H1 (cell line): ENCODE data around the gene SRR. TPM values are rescaled to one million over a fixed set of nuclear protein-coding genes. Genes with fewer than 3 reads are reported as not detected.
A peak's percentile ranks its signal among the peaks of the same experiment; 100 is the strongest.

ENCODE experiments used
- CTCF ChIA-PET: fragments of 300-600 bp; sonication (Branson Sonifier 250); formaldehyde crosslinking; loops from one replicate; lab custom pipeline; 2021; ENCODE audit not compliant: partially characterized antibody; lab: Charles Lee
- POLR2A ChIA-PET: fragments of 300-600 bp; sonication (Branson Sonifier 250); formaldehyde crosslinking; loops from one replicate; lab custom pipeline; 2021; ENCODE audit warnings: inconsistent platforms; ENCODE audit not compliant: partially characterized antibody; lab: Charles Lee
- DNase-seq, 2 experiments: peaks; one replicate each; pipeline versions ENCODE4 v3.0.0 to v3.0.0-alpha.2; 2010 to 2022; ENCODE audit warnings: low spot score in 2 of 2, low read depth in 1 of 2, mixed read lengths in 1 of 2
- FAIRE-seq: peaks from 2 replicates; lab custom pipeline; 2011; peaks lifted over from hg19 to GRCh38; lab: Jason Lieb, UNC
- H2AFZ ChIP-seq: 2 replicates; pipeline ENCODE4 v1.8.1; 2012; ENCODE audit warnings: low read length, inconsistent platforms
- H2AK5ac ChIP-seq: 2 replicates; pipeline ENCODE4 v1.6.1; 2013; ENCODE audit warnings: low read depth, low read length
- H2BK120ac ChIP-seq: replicated peaks from 2 replicates; pipeline ENCODE3; 2013; ENCODE audit warnings: low read depth, low read length, inconsistent platforms
- H2BK12ac ChIP-seq: 2 replicates; pipeline ENCODE4 v1.6.1; 2013; ENCODE audit warnings: low read depth, low read length
- H2BK15ac ChIP-seq: 2 replicates; pipeline ENCODE4 v1.6.1; 2013; ENCODE audit warnings: low read length
- H2BK20ac ChIP-seq: 2 replicates; pipeline ENCODE4 v1.6.1; 2013; ENCODE audit warnings: low read length
- H2BK5ac ChIP-seq: 2 replicates; pipeline ENCODE4 v1.6.1; 2013; ENCODE audit warnings: low read depth, low read length
- H3K14ac ChIP-seq: 2 replicates; pipeline ENCODE4 v1.6.1; 2013; ENCODE audit warnings: inconsistent platforms; ENCODE audit not compliant: insufficient read length
- H3K18ac ChIP-seq: 2 replicates; pipeline ENCODE4 v1.6.1; 2013; ENCODE audit warnings: low read length; ENCODE audit errors: extremely low read depth
- H3K23ac ChIP-seq: 2 replicates; pipeline ENCODE4 v1.6.1; 2013; ENCODE audit warnings: inconsistent platforms; ENCODE audit not compliant: insufficient read length
- H3K23me2 ChIP-seq: 2 replicates; pipeline ENCODE4 v1.6.1; 2013; ENCODE audit warnings: low read depth, low read length
- H3K27ac ChIP-seq: 2 replicates; pipeline ENCODE4 v1.6.1; 2011; ENCODE audit warnings: low read depth, low read length, inconsistent platforms
- H3K27me3 ChIP-seq, 4 experiments: replicated peaks in 1 of 4; 1 replicate in 1 of 4; 2 replicates in 3 of 4; pipeline versions ENCODE4 v1.6.1 to v1.8.1; 2011 to 2013; ENCODE audit warnings: low read length in 3 of 4, mild to moderate bottlenecking in 3 of 4, inconsistent platforms in 2 of 4, mixed read lengths in 2 of 4, moderate library complexity in 1 of 4; ENCODE audit not compliant: control insufficient read depth in 3 of 4, insufficient read depth in 3 of 4; ENCODE audit errors: extremely low read depth in 1 of 4
- H3K36me3 ChIP-seq, 4 experiments: 2 replicates each; pipeline versions ENCODE4 v1.6.1 to v1.8.1; 2011 to 2013; ENCODE audit warnings: mild to moderate bottlenecking in 4 of 4, low read length in 3 of 4, moderate library complexity in 2 of 4, control low read depth in 1 of 4, inconsistent platforms in 1 of 4; ENCODE audit not compliant: insufficient read depth in 4 of 4, control insufficient read depth in 2 of 4
- H3K4ac ChIP-seq: replicated peaks from 2 replicates; pipeline ENCODE3; 2013; ENCODE audit warnings: low read length, low read depth, mixed read lengths, inconsistent platforms; ENCODE audit not compliant: insufficient read length
- H3K4me1 ChIP-seq, 4 experiments: replicated peaks in 1 of 4; 1 replicate in 1 of 4; 2 replicates in 3 of 4; pipeline versions ENCODE4 v1.6.1 to v1.8.1; 2011 to 2013; ENCODE audit warnings: low read length in 3 of 4, inconsistent platforms in 2 of 4, mixed read lengths in 1 of 4; ENCODE audit not compliant: insufficient read depth in 4 of 4, control insufficient read depth in 3 of 4
- H3K4me2 ChIP-seq, 2 experiments: 2 replicates each; pipeline versions ENCODE4 v1.6.1 to v1.8.1; 2011 to 2013; ENCODE audit warnings: low read depth in 2 of 2, low read length in 2 of 2, control low read depth in 1 of 2, inconsistent platforms in 1 of 2, mild to moderate bottlenecking in 1 of 2; ENCODE audit not compliant: insufficient read depth in 1 of 2
- H3K4me3 ChIP-seq, 4 experiments: fragments of 200-600, 300-600 bp in 1 of 4; sonication (generic), shearing (Covaris generic), sonication (Bioruptor Twin) in 1 of 4; 2 replicates each; pipeline versions ENCODE4 v1.5.1 to v1.8.1; 2011 to 2016; ENCODE audit warnings: low read length in 4 of 4, low read depth in 3 of 4, control low read depth in 2 of 4, inconsistent platforms in 2 of 4, mild to moderate bottlenecking in 2 of 4, mixed read lengths in 1 of 4, moderate library complexity in 1 of 4; ENCODE audit not compliant: insufficient read depth in 2 of 4; ENCODE audit errors: extremely low read depth in 1 of 4
- H3K56ac ChIP-seq: replicated peaks from 2 replicates; pipeline ENCODE3; 2013; ENCODE audit warnings: low read depth, mild to moderate bottlenecking, mixed read lengths, low read length, inconsistent platforms; ENCODE audit not compliant: insufficient read length
- H3K79me1 ChIP-seq: 2 replicates; pipeline ENCODE4 v1.6.1; 2013; ENCODE audit warnings: low read depth, low read length, control low read depth
- H3K79me2 ChIP-seq, 2 experiments: 2 replicates each; pipeline versions ENCODE4 v1.6.1 to v1.8.1; 2012 to 2013; ENCODE audit warnings: low read length in 2 of 2, mild to moderate bottlenecking in 2 of 2, inconsistent platforms in 1 of 2; ENCODE audit not compliant: insufficient read depth in 2 of 2, control insufficient read depth in 1 of 2
- H3K9ac ChIP-seq, 4 experiments: replicated peaks in 1 of 4; 1 replicate in 1 of 4; 2 replicates in 3 of 4; pipeline versions ENCODE4 v1.6.1 to v1.8.1; 2011 to 2013; ENCODE audit warnings: low read depth in 3 of 4, low read length in 3 of 4, control low read depth in 2 of 4, mild to moderate bottlenecking in 2 of 4, moderate library complexity in 2 of 4, inconsistent platforms in 1 of 4; ENCODE audit errors: extremely low read depth in 1 of 4
- H3K9me3 ChIP-seq, 2 experiments: 2 replicates each; pipeline versions ENCODE4 v1.6.1 to v1.8.1; 2012 to 2013; ENCODE audit warnings: mild to moderate bottlenecking in 2 of 2, moderate library complexity in 2 of 2, control low read depth in 1 of 2, inconsistent platforms in 1 of 2, low read depth in 1 of 2, low read length in 1 of 2, mixed read lengths in 1 of 2; ENCODE audit not compliant: insufficient read depth in 2 of 2
- H4K20me1 ChIP-seq, 2 experiments: replicated peaks in 1 of 2; 2 replicates each; pipeline versions ENCODE3 to v1.8.1; 2011 to 2013; ENCODE audit warnings: inconsistent platforms in 2 of 2, low read length in 2 of 2, mild to moderate bottlenecking in 1 of 2; ENCODE audit not compliant: insufficient read depth in 2 of 2, control insufficient read depth in 1 of 2
- H4K5ac ChIP-seq: 2 replicates; pipeline ENCODE4 v1.6.1; 2013; ENCODE audit warnings: low read length, low read depth, mixed read lengths, inconsistent platforms; ENCODE audit not compliant: insufficient read length
- H4K8ac ChIP-seq: 2 replicates; pipeline ENCODE4 v1.8.0; 2013; ENCODE audit warnings: mild to moderate bottlenecking, moderate library complexity, low read length, inconsistent platforms; ENCODE audit not compliant: insufficient read depth; ENCODE audit errors: extremely low read depth
- H4K91ac ChIP-seq: replicated peaks from 2 replicates; pipeline ENCODE3; 2013; ENCODE audit warnings: low read length, mixed read lengths, inconsistent platforms; ENCODE audit not compliant: insufficient read length
- JUND ChIP-seq: IDR thresholded peaks from 2 replicates; pipeline ENCODE4 v1.6.1; 2011; ENCODE audit warnings: mild to moderate bottlenecking, improper control_type of control experiment, low read length
- RAD21 ChIP-seq, 2 experiments: IDR thresholded peaks in 1 of 2; conservative IDR thresholded peaks in 1 of 2; 2 replicates each; pipeline ENCODE4 v1.6.1; 2011; ENCODE audit warnings: low read depth in 2 of 2, low read length in 2 of 2, improper control_type of control experiment in 1 of 2, inconsistent platforms in 1 of 2, mild to moderate bottlenecking in 1 of 2, moderate library complexity in 1 of 2
- WGBS, 2 experiments: shearing (Covaris generic) in 1 of 2; methylation state at CpG; one replicate each; pipeline versions ENCODE4 v1.1.6 to v1.1.7; 2013 to 2015; ENCODE audit warnings: low lambda C conversion rate in 2 of 2, mixed read lengths in 2 of 2, inconsistent platforms in 1 of 2, low coverage in 1 of 2, missing lambda C conversion rate in 1 of 2; ENCODE audit not compliant: insufficient replicate concordance in 2 of 2, insufficient coverage in 1 of 2, insufficient read length in 1 of 2; ENCODE audit errors: extremely low coverage in 1 of 2, missing lambda C conversion rate in 1 of 2; 5-methylcytosine and 5-hydroxymethylcytosine counted together
- polyA plus RNA-seq, 7 experiments: library from polyadenylated mRNA; depleted of rRNA in 3 of 7; stranded (reverse) in 5 of 7; unstranded in 2 of 7; fragments of >200 nt in 5 of 7; fragments of 200-250 nt in 2 of 7; gene quantifications; 1 replicate in 5 of 7; 2 replicates in 1 of 7; 4 replicates in 1 of 7; pipeline versions ENCODE4 v1.2.1 to v1.2.3, GENCODE V29; 2011 to 2013; ENCODE audit warnings: missing spikeins in 2 of 7, mixed read lengths in 2 of 7
- total RNA-seq: library from RNA; stranded (reverse); fragmentation: NEBNext Ultra II Directional; extraction: Animal tissue kit (Norgen Biotek cat#: 25700); gene quantifications from 2 replicates; pipeline ENCODE4 v1.2.1, GENCODE V29; 2021
- TF ChIP-seq, protein P1 (sequence below), 3 experiments: IDR thresholded peaks; 1 replicate in 2 of 3; 2 replicates in 1 of 3; pipeline versions ENCODE4 v1.5.1 to v1.6.1; 2011; ENCODE audit warnings: low read length in 3 of 3, mild to moderate bottlenecking in 3 of 3, inconsistent platforms in 2 of 3, low read depth in 1 of 3, moderate library complexity in 1 of 3; ENCODE audit not compliant: insufficient read depth in 1 of 3; ENCODE audit errors: control extremely low read depth in 1 of 3

The SRR gene
- total and polyA plus RNA-seq, 2 of the 8 experiments (the other 6 are each of a cell fraction or from before 2014, with no cell fraction given) = 3.6 to 4.5 TPM

DNA sequence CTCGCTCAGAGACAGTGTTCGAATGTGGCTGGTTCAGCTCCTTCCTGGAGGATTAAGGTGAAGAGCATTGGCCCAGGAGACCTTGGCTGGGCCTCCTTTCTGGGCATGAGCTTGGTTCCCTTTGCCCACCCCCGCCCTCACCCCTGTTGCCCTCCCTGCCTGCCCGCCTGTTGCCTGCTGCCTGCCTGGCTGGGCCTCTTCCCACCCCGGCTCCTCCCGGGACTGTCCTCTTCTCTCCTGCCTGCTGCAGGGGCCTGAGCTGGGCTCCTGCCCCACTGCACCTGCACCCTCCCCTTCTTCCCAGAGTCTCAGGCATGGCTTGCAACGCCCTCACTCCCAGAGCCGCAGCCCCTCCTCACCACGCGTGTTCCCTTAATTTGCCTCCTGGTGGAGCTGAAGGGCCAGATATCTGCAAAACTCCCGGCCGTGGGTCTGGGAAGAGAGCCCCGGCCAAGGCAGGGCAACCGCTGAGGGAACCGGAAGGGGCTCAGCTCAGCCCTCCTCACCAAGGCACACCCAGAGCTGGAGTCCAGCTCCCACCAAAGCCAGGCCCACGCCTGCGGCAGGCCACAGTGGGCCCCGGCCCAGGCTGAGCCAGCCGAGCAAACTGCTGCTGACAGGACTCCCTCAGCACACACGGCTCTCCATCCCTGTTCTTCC, 65.9 kb downstream of the SRR start:
- Histone ChIP-seq H3K9ac (no peak overlapping the region), H3K23me2 (no peaks in the 10 kb centered on the region), H2BK20ac (no peak overlapping the region), H3K4me2 (no peak overlapping the region; a peak in 1 of 4 replicates), H4K20me1 (peaks cover 2 to 3% of the 10 kb centered on the region in 2 experiments), H3K27ac (no peak overlapping the region), H2BK15ac (no peak overlapping the region; the same call in 1 of the 2 replicates), H3K4me3 (no peak overlapping the region), H3K14ac (no peak overlapping the region), H2BK5ac (peak overlapping the region; percentile 44; the same call in 1 of the 2 replicates), H2BK120ac (no peak overlapping the region), H2BK12ac (no peak overlapping the region), H3K56ac (no peak overlapping the region), H3K79me2 (no peaks in the 10 kb centered on the region), H3K79me1 (no peaks in the 10 kb centered on the region), H4K8ac (no peak overlapping the region), H4K5ac (no peak overlapping the region)
- WGBS, 2 experiments = 65% methylated on average over 18 of the region's 20 CpGs; no CpG with 5 or more reads in 1 of the 2 experiments
- DNase-seq (peak in 1 of 2 experiments; percentile 77), FAIRE-seq (no peak)
- POLR2A ChIA-PET = interaction anchor here (0.7 to 5.7 kb wide), 14 partner anchors 9 to 354 kb away, joined by 3 to 34 read pairs (median 4); partner anchors contain the start of genes SGSM2, SMG6, SRR and TSR1
- TF ChIP-seq, protein P1, sequence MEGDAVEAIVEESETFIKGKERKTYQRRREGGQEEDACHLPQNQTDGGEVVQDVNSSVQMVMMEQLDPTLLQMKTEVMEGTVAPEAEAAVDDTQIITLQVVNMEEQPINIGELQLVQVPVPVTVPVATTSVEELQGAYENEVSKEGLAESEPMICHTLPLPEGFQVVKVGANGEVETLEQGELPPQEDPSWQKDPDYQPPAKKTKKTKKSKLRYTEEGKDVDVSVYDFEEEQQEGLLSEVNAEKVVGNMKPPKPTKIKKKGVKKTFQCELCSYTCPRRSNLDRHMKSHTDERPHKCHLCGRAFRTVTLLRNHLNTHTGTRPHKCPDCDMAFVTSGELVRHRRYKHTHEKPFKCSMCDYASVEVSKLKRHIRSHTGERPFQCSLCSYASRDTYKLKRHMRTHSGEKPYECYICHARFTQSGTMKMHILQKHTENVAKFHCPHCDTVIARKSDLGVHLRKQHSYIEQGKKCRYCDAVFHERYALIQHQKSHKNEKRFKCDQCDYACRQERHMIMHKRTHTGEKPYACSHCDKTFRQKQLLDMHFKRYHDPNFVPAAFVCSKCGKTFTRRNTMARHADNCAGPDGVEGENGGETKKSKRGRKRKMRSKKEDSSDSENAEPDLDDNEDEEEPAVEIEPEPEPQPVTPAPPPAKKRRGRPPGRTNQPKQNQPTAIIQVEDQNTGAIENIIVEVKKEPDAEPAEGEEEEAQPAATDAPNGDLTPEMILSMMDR (IDR thresholded peaks at IDR 0.05; ENCODE audit: control extremely low read depth in 1 of 3, insufficient read depth in 1 of 3, low read depth in 1 of 3, low read length in 3 of 3) = peak; percentile 45 to 54 (median 48)
- TF ChIP-seq RAD21 (IDR thresholded peaks at IDR 0.05 in 1 of 2, conservative IDR thresholded peaks at IDR 0.05 in 1 of 2; ENCODE audit: low read depth in 2 of 2, low read length in 2 of 2) (peak; percentile 53 to 64), JUND (no peak)
- TF ChIP-seq, all 59 proteins: peak for 2
- no peak overlapping the region for H3K18ac ChIP-seq
- peaks cover 0 to 11% (median 5%) of the 10 kb centered on the region in 4 experiments; a peak in 4 of 8 replicates for H3K36me3 ChIP-seq
- H2AFZ ChIP-seq = no peak overlapping the region
- H3K27me3 ChIP-seq = no peaks in the 10 kb centered on the region
- no peak overlapping the region for H3K4ac ChIP-seq
- CTCF ChIA-PET = interaction anchor here (0.6 to 13.4 kb wide), 26 partner anchors 8 to 574 kb away, joined by 3 to 209 read pairs (median 4); partner anchors contain the start of gene TSR1
- H2AK5ac ChIP-seq = peak overlapping the region; percentile 57; the same call in 1 of the 2 replicates
- H3K23ac ChIP-seq = no peak overlapping the region
- peaks cover 0 to 12% (median 5%) of the 10 kb centered on the region in 4 experiments; a peak in 3 of 7 replicates for H3K4me1 ChIP-seq
- no peak overlapping the region for H4K91ac ChIP-seq
- H3K9me3 ChIP-seq = no peaks in the 10 kb centered on the region
